ENCODE results near the gene CEP76. TPM values are rescaled to one million over a fixed set of nuclear protein-coding genes. Genes with fewer than 3 reads are reported as not detected.

CEP76 gene
- polyA plus RNA-seq, 1 of the 3 experiments (the other 2 are of a cell fraction), result 6.4 TPM

- Histone ChIP-seq H3K36me3 (replicated peaks in 1 of 2; ENCODE audit: control insufficient read depth in 1 of 2, insufficient read depth in 2 of 2, low read length in 1 of 2) (no peaks in the 10 kb centered on the region), H3K4me3 (ENCODE audit: low read depth in 2 of 2, low read length in 1 of 2) (no peak overlapping the region), H4K20me1 (ENCODE audit: insufficient read depth) (no peaks in the 10 kb centered on the region), H3K4me1 (ENCODE audit: control insufficient read depth in 1 of 2, insufficient read depth in 2 of 2, low read depth in 1 of 2, low read length in 1 of 2) (no peaks in the 10 kb centered on the region; a peak in 1 of 4 replicates), H3K27ac (ENCODE audit: low read depth in 2 of 2, low read length in 1 of 2) (no peak overlapping the region), H3F3A (replicated peaks; ENCODE audit: insufficient read depth) (peaks cover 15% of the 10 kb centered on the region), H3K9me3 (no peaks in the 10 kb centered on the region), H2AFZ (ENCODE audit: low read depth) (no peak overlapping the region; the same call in 1 of the 2 replicates), H3K27me3 (ENCODE audit: insufficient read depth) (no peaks in the 10 kb centered on the region), H3K4me2 (no peak overlapping the region), H3K9me2 (no peaks in the 10 kb centered on the region), H3K9ac (no peak overlapping the region), H3K79me2 (ENCODE audit: insufficient read depth) (no peaks in the 10 kb centered on the region)
- ChIA-PET CTCF (interaction anchor here (0.9 to 13.1 kb wide), 7 partner anchors 12 to 417 kb away, joined by 3 to 124 read pairs (median 3); no protein-coding TSS in a partner anchor), POLR2A (no interaction called here)
- TF ChIP-seq FOSL2 (IDR thresholded peaks at IDR 0.05; ENCODE audit: borderline replicate concordance, low read depth) (0 out of 2 replicates have a peak, but pooled peaks have one; percentile 11), REST (IDR thresholded peaks at IDR 0.05; ENCODE audit: low read depth, low read length) (no peak)
- no peak for DNase-seq
- 49% methylated on average over 5 of the region's 5 CpGs for WGBS (ENCODE audit: low lambda C conversion rate)
Measured at GRCh38 chr18:12742453-12742852, 39.9 kb upstream of the CEP76 start.

DNA sequence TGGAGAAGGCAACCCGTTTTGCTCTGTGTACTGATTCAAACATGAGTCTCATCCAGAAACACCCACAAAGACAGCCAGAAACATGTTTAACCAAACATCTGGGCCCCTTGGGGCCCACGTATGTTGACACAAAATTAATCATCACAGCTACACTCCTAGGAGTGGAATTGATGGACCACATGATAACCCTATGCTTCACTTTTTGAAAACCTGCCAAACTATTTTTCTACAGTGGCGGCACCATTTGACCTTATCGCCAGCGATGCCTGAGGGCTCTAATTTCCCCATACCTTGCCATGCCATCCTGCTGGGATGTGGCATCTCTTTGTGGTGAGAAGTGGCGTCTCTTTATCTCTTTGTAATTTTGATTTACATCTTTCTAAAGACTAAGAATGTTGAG is 38.8 kb upstream of the CEP76 start:
- Histone ChIP-seq H3K4me3 (ENCODE audit: low read depth in 2 of 2, low read length in 1 of 2) (no peak overlapping the region), H3F3A (replicated peaks; ENCODE audit: insufficient read depth) (peaks cover 15% of the 10 kb centered on the region), H3K36me3 (replicated peaks in 1 of 2; ENCODE audit: control insufficient read depth in 1 of 2, insufficient read depth in 2 of 2, low read length in 1 of 2) (no peaks in the 10 kb centered on the region), H3K27ac (ENCODE audit: low read depth in 2 of 2, low read length in 1 of 2) (no peak overlapping the region), H3K4me1 (ENCODE audit: control insufficient read depth in 1 of 2, insufficient read depth in 2 of 2, low read depth in 1 of 2, low read length in 1 of 2) (no peaks in the 10 kb centered on the region; a peak in 1 of 4 replicates), H3K4me2 (no peak overlapping the region), H3K9me2 (no peaks in the 10 kb centered on the region), H4K20me1 (ENCODE audit: insufficient read depth) (no peaks in the 10 kb centered on the region), H2AFZ (ENCODE audit: low read depth) (0 out of 2 replicates have a peak overlapping the region, but pooled peaks have one; percentile 14), H3K27me3 (ENCODE audit: insufficient read depth) (no peaks in the 10 kb centered on the region), H3K9ac (no peak overlapping the region), H3K79me2 (ENCODE audit: insufficient read depth) (no peaks in the 10 kb centered on the region), H3K9me3 (no peaks in the 10 kb centered on the region)
- peak; percentile 46 for DNase-seq
- TF ChIP-seq, protein P1, sequence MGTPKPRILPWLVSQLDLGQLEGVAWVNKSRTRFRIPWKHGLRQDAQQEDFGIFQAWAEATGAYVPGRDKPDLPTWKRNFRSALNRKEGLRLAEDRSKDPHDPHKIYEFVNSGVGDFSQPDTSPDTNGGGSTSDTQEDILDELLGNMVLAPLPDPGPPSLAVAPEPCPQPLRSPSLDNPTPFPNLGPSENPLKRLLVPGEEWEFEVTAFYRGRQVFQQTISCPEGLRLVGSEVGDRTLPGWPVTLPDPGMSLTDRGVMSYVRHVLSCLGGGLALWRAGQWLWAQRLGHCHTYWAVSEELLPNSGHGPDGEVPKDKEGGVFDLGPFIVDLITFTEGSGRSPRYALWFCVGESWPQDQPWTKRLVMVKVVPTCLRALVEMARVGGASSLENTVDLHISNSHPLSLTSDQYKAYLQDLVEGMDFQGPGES (IDR thresholded peaks at IDR 0.05; ENCODE audit: low read depth, low read length), result no peak
- TF ChIP-seq EP300 (IDR thresholded peaks at IDR 0.05; ENCODE audit: borderline replicate concordance in 1 of 2, low read depth in 1 of 2, low read length in 1 of 2) (peak in 1 of 2 experiments; percentile 12; a peak in 1 of 4 replicates), RCOR1 (IDR thresholded peaks at IDR 0.05; ENCODE audit: low read length) (peak; percentile 36; the same call in 1 of the 2 replicates)
- WGBS (ENCODE audit: low lambda C conversion rate), result 48% methylated on average over 6 of the region's 6 CpGs
- ChIA-PET POLR2A (no interaction called here), CTCF (interaction anchor here (0.9 to 13.1 kb wide), 4 partner anchors 16 to 193 kb away, joined by 3 to 124 read pairs (median 32); no protein-coding TSS in a partner anchor)
